Endometrial microvascular endothelial cells (primary cell): ENCODE results near the gene KLK1. TPM values are rescaled to one million over a fixed set of nuclear protein-coding genes. Genes with fewer than 3 reads are reported as not detected.
"Not testable (repeated sequence)": the region's sequence is repeated elsewhere in the genome, so short reads cannot be mapped to it uniquely, and the experiment has no call there.

Experiments
- in situ Hi-C: cut with HindIII; loops from 2 replicates; pipeline ENCODE4 v1.10.0; 2017; ENCODE audit warnings: low sequenced_read_pairs, low pct_unique_long_range_greater_than_20kb; ENCODE audit errors: inconsistent ontology term
- total RNA-seq: library from RNA; depleted of rRNA; stranded (reverse); fragments of >200 nt; gene quantifications from one replicate; pipeline ENCODE4 v1.2.3, GENCODE V29; 2015; ENCODE audit errors: inconsistent ontology term

The KLK1 gene
- total RNA-seq, 1 donor from 2014 or later, result not detected

DNA sequence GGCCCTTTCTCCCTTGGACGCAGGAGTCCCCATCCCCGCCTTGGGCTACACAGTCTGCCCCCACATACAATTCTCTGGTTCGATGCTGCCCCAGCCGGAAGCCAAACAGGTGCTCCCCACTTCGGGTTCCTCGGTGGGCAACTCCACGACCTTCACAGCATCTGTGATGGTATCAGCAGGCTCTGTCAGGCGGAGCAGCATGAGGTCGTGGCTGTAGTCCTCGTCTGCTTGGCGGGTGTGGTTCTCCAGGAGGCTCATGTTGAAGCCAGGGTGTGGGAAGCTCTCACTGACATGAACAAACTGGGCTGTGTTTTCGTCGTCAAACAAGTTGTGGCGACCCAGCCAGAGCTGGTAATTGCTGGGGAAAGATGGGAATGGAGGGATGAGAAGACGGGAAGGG, 3.5 kb downstream of the KLK1 start:
- in situ Hi-C loops, result no loop called here

DNA sequence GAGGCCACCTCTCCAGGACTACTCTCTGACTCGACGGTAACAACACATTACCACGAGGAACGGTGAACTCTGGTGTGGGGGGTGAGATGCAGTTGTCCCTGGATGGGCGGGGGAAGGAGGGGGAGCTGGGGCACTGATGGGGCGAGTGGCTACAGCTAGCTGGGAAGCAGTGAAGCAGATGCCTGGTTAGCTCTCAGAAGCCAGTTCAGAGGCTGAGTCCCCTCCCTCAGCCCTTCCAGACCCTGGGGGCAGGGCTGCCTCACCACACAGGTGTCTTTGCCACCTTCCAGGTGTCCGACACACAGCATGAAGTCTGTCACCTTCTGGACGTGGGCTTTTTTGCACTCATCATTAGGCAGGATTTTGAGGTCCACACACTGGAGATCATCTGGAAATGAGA, 4.0 kb downstream of the KLK1 start:
- in situ Hi-C loops, result no loop called here

DNA sequence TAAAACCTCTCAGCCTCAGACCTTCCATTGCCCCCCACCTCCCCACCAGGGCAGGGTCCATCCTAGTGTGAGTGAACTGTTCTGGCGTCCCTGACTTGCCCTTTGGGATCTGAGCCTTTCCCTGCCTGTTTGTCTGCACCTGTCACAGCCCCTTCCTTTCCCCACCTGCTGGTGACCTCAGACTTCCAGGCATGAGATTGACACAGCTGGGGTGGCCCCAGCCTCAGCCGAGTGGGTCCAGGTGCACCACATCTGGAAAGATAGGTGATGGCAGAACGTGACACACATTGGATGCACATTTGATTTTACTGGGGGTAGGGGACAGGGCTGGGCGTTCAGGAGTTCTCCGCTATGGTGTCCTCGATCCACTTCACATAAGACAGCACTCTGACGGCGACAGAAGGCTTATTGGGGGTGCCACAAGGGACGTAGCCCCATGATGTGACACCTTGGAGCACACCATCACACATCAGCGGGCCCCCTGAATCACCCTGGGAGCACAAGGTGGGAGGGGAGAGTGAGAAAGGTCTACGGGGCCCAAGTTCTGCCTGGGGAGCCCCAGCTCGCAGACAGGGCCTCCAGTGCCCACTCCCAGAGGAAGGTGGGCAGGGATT, 4.6 kb downstream of the KLK1 start:
- in situ Hi-C loops, result no loop called here

DNA sequence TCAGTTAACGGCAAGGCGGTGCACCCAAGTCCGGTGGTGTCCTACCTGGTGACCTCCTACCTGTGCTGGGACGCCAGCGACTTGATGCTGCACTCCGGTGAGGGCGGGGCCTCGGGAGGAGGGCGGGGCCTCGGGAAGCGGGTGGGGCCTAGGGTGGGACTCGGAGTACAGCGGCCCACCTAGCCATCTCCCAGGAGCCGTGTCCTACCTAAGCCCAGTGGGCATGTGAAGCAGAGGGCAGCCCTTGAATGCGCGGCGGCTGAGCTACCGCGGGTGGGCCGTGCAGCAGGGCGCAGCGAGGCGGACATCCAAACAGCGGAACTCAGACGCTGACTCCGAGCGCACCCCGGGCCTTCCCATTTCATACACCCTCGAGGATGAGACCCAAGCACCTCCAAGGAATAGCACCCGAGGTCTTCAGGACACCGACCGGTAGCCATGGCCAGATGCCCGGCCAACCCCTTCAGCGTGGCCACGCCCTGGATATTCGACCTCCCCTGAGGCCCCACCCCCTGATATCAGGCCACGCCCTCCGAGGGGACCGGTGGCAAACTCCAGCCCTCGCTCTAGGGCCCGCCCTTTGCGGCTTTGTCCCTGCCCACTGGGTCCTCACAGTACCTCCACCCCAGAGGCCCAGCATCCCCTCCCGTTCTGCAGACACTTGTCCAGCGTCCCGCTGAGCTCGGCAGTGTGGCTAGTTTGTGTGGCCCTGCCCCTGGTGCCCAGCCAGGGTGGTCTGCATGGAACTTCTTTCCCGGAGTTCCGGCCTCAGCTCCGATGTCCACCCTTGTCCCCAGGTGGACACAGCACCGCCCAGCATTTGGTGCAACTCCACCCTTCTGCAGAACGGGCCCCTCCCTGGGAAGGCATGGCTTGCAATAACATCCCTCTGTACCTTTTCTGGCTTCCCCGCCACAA, 5.4 kb downstream of the KLK1 start:
- in situ Hi-C loops, result no loop called here

DNA sequence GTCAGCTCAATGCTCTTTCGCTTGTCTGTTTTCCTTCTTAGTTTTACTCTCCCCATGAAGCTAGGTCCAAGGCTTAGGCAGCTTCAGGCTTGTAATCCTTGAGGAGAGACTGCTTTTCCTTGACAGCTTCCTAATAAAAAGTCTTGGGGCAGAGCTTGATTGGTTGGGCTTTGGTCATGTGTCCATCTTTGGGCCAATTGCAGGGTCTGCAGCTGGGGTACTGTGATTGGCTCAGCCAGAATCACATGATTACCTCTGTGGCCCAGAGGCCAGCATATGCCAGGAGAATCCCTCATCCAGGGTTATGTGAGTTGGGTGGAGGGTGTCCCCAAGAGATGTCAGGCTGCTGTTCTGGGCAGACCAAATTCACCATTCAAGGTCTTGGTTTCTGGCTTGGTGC, 8.1 kb downstream of the KLK1 start:
- in situ Hi-C loops, result no loop called here

DNA sequence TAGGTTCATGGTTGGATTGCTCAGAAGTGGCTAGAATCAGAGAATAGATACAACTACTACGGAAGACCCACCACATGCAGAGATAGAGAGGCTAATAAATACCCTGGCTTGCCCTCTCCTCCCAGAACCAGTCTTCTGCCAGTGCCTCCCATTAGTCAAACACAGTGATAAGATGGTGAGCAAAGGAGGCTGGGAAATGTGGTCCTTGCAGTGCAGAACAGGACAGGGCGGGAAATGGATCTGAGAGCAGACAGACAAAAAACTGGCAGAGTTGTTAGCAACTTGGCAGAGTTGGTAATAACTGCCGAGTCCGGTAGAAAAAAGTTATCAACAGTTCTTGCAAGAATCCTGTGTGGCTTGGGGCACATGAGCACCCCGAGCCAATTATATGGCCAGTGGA, 8.7 kb downstream of the KLK1 start:
- in situ Hi-C loops, result no loop called here

DNA sequence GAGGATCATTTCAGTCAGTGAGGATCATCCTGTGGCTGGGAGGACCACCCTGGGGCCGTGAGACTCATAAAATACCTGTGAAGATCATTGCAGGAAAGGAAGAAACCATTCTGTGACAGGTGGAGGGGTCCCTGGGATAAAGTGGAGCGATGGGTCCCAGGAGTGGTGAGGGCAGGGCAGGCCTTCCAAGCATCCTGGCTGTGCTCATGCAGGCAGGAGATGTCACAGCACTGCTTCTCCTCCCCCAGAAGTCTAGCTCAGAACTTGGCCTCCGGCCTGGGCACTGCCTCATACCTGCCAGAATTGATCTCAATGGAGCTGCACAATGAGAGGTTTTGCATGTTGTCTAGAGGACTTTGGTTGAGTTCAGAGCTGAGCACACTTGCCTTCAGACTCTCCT, 11.1 kb downstream of the KLK1 start:
- in situ Hi-C loops, result no loop called here

DNA sequence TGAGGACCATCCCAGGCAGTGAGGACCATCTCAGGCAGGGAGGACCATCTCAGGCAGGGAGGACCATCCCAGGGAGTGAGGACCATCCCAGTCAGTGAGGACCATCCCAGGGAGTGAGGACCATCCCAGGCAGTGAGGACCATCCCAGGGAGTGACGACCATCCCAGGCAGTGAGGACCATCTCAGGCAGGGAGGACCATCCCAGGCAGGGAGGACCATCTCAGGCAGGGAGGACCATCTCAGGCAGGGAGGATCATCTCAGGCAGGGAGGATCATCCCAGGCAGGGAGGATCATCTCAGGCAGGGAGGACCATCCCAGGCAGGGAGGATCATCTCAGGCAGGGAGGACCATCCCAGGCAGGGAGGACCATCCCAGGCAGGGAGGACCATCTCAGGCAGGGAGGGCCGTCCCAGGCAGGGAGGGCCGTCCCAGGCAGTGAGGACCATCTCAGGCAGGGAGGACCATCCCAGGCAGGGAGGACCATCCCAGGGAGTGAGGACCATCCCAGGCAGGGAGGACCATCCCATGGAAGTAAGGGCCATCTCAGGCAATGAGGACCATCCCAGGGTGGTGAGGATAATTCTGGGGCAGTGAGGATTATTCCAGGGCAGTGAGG, 11.9 kb downstream of the KLK1 start:
- in situ Hi-C loops, result not testable (repeated sequence)

DNA sequence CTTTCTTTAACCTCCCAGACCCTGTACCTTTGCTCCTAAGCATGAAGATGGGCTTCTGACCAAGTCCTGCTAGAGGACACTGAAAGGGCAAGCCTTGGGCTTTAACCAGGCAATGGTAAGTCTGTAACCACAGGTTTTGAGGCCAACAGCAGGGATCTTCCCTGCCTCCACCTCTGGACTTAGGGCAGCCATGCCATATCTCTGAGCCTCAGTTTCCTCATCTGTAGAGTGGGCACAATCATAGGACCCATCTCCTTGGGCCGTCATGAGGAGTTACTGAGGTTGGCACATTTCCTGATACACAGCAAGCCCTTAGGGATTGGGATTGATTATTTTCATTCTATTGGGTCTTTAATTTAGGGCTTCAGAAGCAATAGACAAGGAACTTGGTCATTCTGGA, 14.7 kb downstream of the KLK1 start:
- in situ Hi-C loops, result no loop called here

DNA sequence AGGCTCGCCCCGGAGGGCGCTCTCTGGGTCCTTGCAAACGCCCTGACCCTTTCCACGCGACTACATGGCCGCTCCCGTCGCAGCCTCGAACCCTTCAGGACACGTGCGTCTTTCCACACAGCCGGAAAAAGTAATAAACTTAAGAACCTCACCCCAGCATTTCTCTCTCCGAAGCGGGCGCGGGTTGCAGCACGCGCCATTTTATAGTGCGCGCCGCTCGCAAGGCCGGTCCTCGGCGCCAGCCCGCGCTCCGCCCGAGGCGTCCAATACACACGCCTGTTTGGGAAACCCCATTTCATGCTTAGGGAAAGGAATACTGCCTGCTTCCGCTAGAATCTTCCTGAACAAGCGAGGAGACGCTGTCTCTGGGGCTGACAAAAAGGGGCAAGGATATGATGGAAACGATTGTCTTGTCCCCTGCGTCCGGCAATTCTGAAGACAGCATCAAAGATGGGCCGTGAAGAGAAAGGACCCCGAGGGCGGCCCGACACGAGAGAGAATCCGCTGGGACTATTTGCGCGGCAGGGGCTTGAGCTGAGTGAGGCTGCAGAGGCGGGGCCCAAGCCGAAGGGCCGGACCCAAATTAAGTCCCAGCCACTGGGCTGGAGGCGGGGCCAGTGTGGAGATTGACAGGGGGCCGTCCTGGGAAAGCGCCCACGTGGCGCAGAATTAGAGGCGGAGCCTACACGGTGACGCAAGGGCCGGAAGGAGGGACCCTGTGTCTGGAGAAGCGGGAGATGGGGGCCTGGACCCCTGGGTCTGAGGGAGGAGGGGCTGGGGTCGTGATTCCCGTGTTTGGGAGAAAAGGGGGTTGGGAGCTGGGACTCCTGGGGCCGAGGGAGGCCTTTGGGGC, 18.9 kb downstream of the KLK1 start:
- in situ Hi-C loops, result no loop called here

DNA sequence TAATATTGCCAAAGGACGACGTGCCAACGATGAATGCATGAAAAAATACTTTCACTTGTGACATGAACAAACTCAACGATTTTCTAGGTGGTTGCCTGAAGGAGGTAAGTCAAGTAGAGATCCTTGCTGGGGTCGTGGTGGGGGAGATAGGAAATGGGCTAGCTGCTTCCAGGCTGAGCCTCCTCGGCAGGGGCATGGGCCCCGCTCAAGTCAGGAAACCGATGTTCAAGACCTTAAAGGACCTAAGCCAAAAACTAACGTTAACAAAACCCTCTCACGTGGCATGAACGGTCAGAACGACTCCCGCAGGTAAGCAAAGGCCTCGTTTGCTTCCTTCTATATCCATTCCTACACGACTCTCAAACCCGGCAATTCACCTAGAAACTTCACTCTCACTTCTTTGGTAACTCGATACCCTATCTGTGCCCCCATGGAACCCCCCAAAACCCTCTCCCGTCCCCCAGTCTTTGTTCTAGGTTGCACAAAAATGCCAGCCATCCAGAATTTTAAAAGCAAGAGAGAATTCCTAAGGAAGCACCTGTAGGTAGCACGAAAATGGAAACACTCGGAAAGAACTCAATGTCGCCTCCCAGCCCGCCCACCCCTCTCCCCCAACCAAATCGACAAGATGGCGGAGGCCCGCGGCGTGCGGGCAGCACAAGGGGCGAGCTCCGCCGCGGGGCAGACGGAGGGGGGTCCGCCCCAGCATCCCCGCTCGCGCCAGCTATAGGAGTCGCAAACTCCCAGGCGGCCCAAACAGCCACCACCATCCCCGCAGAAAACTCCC, 19.8 kb downstream of the KLK1 start:
- in situ Hi-C loops, result no loop called here

DNA sequence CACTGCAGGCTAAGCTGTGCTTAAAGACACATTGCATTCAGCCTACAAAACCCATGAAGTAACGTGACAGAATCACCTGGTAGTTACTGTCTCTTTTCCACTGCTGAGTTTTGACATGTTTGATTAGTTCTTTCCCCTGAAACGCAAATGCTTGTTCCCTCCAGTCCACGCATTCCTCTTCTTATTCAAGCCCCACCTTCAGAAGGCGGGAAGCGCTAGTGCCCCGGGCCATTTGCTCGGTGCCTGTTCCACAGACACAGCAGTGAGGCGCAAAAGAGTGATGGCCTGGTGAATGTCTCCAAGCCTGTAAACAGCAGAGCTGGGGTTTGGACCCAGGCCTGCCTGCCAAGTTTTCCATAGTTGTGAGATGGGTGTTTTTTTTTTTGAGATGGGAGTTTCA, 22.5 kb downstream of the KLK1 start:
- in situ Hi-C loops, result no loop called here

DNA sequence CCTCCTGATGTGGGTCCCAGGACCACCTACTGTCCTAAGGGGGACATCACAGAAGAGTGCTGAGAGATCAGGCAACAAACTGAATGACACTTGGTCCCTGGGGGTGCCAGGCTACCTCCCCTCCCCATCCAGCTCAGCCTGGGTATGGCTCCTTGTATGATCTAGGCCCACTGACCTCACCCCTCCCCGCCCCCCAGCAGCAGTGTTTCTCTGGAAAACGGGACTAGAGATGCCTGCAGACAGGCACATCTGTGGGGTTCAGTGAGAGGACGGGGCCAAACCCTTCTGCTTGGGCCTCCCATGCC, 24.1 kb downstream of the KLK1 start:
- in situ Hi-C loops, result no loop called here

DNA sequence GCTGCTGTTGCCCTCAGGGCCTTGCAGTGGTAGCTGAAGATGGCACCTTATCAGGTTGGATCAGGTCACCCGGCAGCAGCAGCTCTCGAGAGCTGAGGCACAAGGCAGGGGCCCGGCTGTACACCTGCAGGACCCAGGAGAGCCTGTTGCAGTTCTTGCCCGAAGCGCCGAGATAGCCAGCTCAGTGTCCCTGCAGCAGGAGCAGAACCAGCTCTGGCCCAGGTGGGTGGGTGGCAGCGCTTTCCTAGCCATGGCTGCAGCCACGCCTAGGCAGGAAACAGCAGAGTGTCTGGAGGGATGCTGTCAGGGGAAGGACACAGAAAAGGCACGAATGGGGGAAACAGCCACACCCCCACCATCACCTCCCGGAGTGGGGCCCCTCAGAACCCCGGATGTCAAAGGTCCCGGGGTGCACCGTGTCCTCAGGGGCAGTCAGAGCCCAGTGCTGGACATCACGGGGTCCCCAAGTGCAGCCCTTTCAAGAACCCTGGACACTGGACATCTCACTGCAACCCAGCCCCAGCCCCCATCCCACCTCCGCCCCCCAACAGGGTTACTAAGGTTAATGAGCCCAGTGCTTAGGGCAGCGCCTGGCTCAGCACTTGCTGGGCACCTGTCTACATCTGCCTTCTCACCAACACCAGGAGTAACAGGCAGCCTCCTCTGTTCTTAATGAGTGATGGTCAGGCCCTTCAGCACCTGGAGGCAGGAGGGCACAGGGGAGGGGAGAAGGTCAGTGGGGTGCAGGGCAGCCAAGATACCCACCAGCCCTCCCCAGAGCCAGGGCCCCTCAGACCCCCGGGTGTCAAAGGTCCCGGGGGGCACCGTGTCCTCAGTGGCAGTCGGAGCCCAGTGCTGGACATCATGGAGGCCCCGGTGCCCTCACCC, 24.7 kb downstream of the KLK1 start:
- in situ Hi-C loops, result no loop called here

DNA sequence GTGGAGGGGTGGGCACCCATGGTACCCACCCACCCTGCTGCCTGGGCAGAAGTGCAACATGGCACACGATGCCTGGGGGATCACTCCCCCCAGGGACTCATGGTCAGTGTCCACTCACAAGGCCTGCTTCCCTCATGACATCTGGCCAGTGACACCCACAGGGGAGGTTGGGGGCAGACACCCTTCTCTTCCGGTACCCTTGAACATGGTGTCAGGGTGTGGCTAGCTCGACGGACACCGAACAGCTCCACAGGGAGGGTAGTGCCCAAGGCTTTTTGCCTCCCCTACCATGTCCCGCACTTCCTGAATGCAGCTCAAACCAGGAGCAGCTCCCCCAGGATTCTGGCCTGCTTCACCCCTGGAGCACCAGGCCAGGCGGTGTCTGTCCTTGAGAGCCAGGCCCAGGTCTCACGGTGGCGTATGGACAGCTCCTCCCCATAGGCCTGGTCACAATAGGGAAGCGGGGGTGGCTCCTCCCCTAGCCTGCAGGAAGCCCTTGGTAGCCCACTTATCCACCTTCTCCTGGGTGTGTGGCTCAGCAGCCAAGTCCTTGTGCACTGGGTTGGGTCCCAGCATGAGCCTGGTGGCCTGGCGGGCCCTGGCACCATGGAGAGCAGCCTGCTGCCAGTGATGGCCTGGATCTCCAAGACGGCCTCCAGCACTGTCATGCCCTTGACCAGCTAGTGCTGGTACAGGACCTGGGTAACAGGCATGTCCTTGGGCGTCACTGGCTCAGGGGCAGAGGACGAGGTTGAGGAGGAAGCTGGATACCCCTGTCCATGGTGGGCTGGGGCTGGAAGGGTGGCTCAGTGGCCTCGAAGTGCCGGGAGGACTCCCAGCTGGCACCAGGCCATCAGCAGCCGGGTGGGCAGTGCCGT, 25.6 kb downstream of the KLK1 start:
- in situ Hi-C loops, result no loop called here

DNA sequence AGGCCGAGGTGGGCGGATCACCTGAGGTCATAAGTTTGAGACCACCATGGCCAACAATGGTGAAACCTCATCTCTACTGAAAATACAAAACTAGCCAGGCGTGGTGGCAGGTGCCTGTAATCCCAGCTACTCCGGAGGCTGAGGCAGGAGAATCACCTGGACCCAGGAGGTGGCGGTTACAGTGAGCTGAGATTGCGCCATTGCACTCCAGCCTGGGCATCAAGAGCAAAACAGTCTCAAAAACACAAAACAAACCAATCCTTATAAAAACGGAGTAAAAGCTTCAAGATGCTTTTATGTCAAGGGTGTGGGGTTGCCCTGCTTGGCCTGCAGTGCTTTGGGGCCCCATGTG, 26.2 kb downstream of the KLK1 start:
- in situ Hi-C loops, result no loop called here
